Right cardiac atrium (tissue), 5 donors: Measurements from ENCODE around the gene GMEB2. TPM values are rescaled to one million over a fixed set of nuclear protein-coding genes. Genes with fewer than 3 reads are reported as not detected.
"Not testable (repeated sequence)": the region's sequence is repeated elsewhere in the genome, so short reads cannot be mapped to it uniquely, and the experiment has no call there.

Source experiments
- ATAC-seq, 2 donors: fragments of 200-7000 bp; cut with Tn5 transposase; one replicate each; pipeline versions ENCODE4 v1.8.0 to v1.9.1; 2020; ENCODE audit warnings: moderate library complexity in 2 of 2, mild to moderate bottlenecking in 1 of 2
- DNase-seq, 3 donors: peaks; one replicate each; pipeline ENCODE4 v3.0.0-alpha.2; 2020
- H3K27ac ChIP-seq: one replicate; pipeline ENCODE4 v1.5.1; 2013; ENCODE audit warnings: mild to moderate bottlenecking, low read length, control low read depth, moderate library complexity
- H3K27me3 ChIP-seq: one replicate; pipeline ENCODE4 v1.6.1; 2013; ENCODE audit not compliant: control insufficient read depth, insufficient read depth
- H3K4me1 ChIP-seq: one replicate; pipeline ENCODE4 v1.6.1; 2013; ENCODE audit warnings: low read length; ENCODE audit not compliant: control insufficient read depth, insufficient read depth
- H3K4me3 ChIP-seq: one replicate; pipeline ENCODE4 v1.5.1; 2013; ENCODE audit warnings: low read length, control low read depth
- H3K9me3 ChIP-seq: one replicate; pipeline ENCODE4 v1.6.1; 2013; ENCODE audit warnings: low read length; ENCODE audit not compliant: control insufficient read depth
- WGBS: extraction: QIAGEN DNeasy Blood & Tissue Kit; methylation state at CpG from one replicate; pipeline ENCODE4 v1.1.7; 2013; 5-methylcytosine and 5-hydroxymethylcytosine counted together
- intact Hi-C, 4 donors: fragments of 100-400 bp; cut with DNase I; formaldehyde crosslinking; loops; one replicate each; pipeline versions ENCODE4 v1.11.0 to v1.14.0; 2022 to 2023
- polyA plus RNA-seq: library from polyadenylated mRNA; stranded (reverse); fragments of 200-250 nt; gene quantifications from one replicate; pipeline ENCODE4 v1.2.3, GENCODE V29; 2013
- total RNA-seq, 4 donors: library from RNA; stranded (reverse); fragmentation: NEBNext Ultra II Directional; extraction: Animal tissue kit (Norgen Biotek cat#: 25700); gene quantifications; one replicate each; pipeline ENCODE4 v1.2.1, GENCODE V29; 2021
- donor health status: healthy with polysubstance abuse.
- donor health status: DM: no; HTN: yes; CAD: no.
- donor health status: DM: no; HTN: no; CAD: no.
- donor health status: DM: no; HTN: yes; CAD: no; lungs with severe emphysema.
- donor health status: DM: yes; HTN: yes; CAD: no.

The GMEB2 gene
- total and polyA plus RNA-seq, 5 donors = 6.5 to 7.7 (median 7.1) TPM

GRCh38 chr20:63573647-63574131 is 53.2 kb downstream of the GMEB2 start:
- Histone ChIP-seq H3K27me3 (no peaks in the 10 kb centered on the region), H3K4me3 (peak overlapping the region; percentile 88), H3K27ac (peak overlapping the region; percentile 23), H3K9me3 (no peaks in the 10 kb centered on the region), H3K4me1 (peaks cover 3% of the 10 kb centered on the region)
- DNase-seq (peak in 1 of 3 donors; percentile 23), ATAC-seq (peak; percentile 4 to 40)
- WGBS = 2% methylated on average over 24 of the region's 24 CpGs
- intact Hi-C loops = no loop called here

DNA sequence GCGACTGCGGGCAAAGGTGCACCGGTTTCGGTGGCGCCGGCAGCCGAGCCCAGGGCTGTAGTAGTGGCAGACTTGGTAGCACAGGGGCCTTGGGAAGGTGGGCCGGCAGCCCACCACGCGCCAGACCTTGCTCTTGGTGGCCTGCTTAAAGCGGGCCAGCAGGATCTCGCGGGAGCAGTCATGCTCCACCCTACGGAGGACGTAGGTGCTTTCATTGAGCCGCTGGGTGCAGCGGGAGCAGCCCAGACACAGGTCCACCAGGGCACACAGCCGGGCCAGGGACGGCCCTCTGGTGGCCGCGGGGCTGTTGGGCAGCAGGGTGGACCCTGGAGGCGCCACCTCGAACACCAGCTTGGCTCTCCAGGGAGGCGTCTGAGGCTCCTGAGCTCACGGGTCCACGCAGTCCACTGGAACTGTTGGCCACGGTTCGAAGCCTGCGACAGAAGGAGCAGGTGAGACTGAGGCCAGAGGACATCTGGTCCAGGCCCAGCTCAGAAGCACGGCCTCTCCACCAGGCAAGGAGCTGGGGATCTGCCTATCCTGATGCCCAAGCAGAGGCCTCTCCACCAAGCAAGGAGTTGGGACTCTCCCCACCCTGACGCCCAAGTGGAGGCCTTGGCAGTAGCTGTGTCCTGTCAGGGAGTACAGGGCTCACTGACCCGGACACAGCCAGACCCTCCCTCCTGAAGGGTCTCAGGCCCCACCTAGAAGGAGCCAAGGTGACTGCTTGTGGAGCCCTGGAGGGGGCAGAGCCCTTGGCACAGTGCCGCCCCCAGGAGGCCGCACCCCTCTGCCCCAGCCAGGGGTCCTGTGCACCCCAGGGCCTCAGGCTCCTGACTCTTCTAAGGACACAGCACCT is 53.9 kb downstream of the GMEB2 start:
- ATAC-seq (peak in 1 of 2 donors; percentile 7), DNase-seq (peak in 2 of 3 donors; percentile 21 to 53)
- WGBS = 88% methylated on average over 34 of the region's 34 CpGs
- Histone ChIP-seq H3K27ac (peak overlapping the region; percentile 23), H3K4me1 (peaks cover 3% of the 10 kb centered on the region), H3K9me3 (no peaks in the 10 kb centered on the region), H3K4me3 (peak overlapping the region; percentile 88), H3K27me3 (no peaks in the 10 kb centered on the region)
- intact Hi-C loops = no loop called here

GRCh38 chr20:63572071-63572787 is 54.7 kb downstream of the GMEB2 start:
- no peaks in the 10 kb centered on the region for H3K9me3 ChIP-seq
- 90% methylated on average over 48 of the region's 48 CpGs for WGBS
- no peak overlapping the region for H3K27ac ChIP-seq
- ATAC-seq = no peak
- no peaks in the 10 kb centered on the region for H3K27me3 ChIP-seq
- no peak overlapping the region for H3K4me3 ChIP-seq
- DNase-seq = peak in 2 of 3 donors; percentile 19 to 55
- peaks cover 3% of the 10 kb centered on the region for H3K4me1 ChIP-seq
- intact Hi-C loops = no loop called here

GRCh38 chr20:63571087-63571478 is 55.8 kb downstream of the GMEB2 start:
- peak in 1 of 3 donors; percentile 26 for DNase-seq
- intact Hi-C loops, H3K4me3 ChIP-seq, ATAC-seq, H3K27ac ChIP-seq, H3K9me3 ChIP-seq, H3K27me3 ChIP-seq, H3K4me1 ChIP-seq: not testable (repeated sequence)
- 58% methylated on average over 7 of the region's 11 CpGs for WGBS

GRCh38 chr20:63570281-63571086 is 56.4 kb downstream of the GMEB2 start:
- Histone ChIP-seq H3K27me3 (no peaks in the 10 kb centered on the region), H3K9me3 (no peaks in the 10 kb centered on the region), H3K27ac (no peak overlapping the region), H3K4me1 (peaks cover 3% of the 10 kb centered on the region), H3K4me3 (no peak overlapping the region)
- intact Hi-C loops = no loop called here
- ATAC-seq = no peak
- 90% methylated on average over 28 of the region's 28 CpGs for WGBS
- DNase-seq = peak in 1 of 3 donors; percentile 40

DNA sequence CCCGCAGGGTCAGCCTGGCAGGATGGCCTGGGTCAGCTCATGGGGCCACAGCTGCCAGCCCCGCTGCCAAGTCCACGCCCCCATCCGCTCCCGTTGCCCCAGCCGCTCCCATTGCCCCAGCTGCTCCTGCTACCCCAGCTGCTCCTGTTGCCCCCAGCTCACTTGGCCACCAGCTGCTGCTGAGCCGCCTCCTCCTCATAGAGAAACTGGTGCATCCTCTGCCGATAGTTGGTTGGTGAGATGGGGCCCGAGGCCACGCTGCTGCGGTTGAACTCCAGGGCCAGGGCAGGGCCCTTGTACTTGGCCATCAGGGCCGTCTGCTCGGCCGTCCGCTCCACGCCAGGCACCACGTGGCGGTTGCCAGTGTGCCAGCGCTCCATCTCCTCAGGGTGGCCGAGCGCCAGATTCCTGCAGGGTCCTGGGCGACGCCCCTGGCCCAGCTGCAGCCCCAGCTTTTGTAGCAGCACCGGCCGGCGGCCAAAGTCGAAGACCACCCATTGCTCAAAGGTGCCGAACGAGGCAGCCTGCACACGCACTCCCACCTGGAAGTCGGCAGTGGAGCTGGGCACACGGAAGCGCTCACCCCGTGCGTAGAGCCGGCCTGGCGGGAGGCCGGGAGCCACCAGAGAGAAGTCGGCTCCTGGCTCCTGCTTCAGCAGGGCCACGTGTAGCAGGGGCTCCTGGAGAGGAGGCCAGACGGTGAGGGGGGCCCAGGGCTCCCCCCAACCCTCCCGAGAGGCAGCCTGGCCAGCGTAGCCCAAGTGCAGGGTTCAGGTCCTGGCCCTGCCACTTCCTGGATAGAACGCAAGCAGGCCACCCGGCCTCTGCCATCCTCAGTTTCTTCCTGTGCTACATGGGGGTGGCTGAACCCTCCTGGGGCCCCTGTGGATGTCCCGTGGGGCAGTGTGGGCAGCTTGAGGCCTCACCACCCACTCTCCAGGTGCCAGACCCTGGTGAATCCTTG is 57.6 kb downstream of the GMEB2 start:
- peak in 1 of 3 donors; percentile 54 for DNase-seq
- no peak overlapping the region for H3K4me3 ChIP-seq
- intact Hi-C loops = no loop called here
- ATAC-seq = no peak
- H3K4me1 ChIP-seq = no peaks in the 10 kb centered on the region
- 90% methylated on average over 46 of the region's 46 CpGs for WGBS
- no peaks in the 10 kb centered on the region for H3K9me3 ChIP-seq
- H3K27me3 ChIP-seq = no peaks in the 10 kb centered on the region
- H3K27ac ChIP-seq = no peak overlapping the region

GRCh38 chr20:63568170-63568981 is 58.5 kb downstream of the GMEB2 start:
- H3K4me3 ChIP-seq = no peak overlapping the region
- H3K27ac ChIP-seq = no peak overlapping the region
- ATAC-seq = no peak
- H3K27me3 ChIP-seq = no peaks in the 10 kb centered on the region
- intact Hi-C loops = no loop called here
- 89% methylated on average over 43 of the region's 43 CpGs for WGBS
- no peaks in the 10 kb centered on the region for H3K9me3 ChIP-seq
- DNase-seq = peak in 1 of 3 donors; percentile 47
- no peaks in the 10 kb centered on the region for H3K4me1 ChIP-seq

- DNase-seq (peak in 1 of 3 donors; percentile 69), ATAC-seq (peak in 1 of 2 donors; percentile 7)
- WGBS = 82% methylated on average over 37 of the region's 37 CpGs
- H3K27ac ChIP-seq = no peak overlapping the region
- H3K9me3 ChIP-seq = no peaks in the 10 kb centered on the region
- no peak overlapping the region for H3K4me3 ChIP-seq
- H3K4me1 ChIP-seq = no peaks in the 10 kb centered on the region
- no peaks in the 10 kb centered on the region for H3K27me3 ChIP-seq
- intact Hi-C loops = no loop called here
Measured at GRCh38 chr20:63567386-63568169, 59.3 kb downstream of the GMEB2 start.

DNA sequence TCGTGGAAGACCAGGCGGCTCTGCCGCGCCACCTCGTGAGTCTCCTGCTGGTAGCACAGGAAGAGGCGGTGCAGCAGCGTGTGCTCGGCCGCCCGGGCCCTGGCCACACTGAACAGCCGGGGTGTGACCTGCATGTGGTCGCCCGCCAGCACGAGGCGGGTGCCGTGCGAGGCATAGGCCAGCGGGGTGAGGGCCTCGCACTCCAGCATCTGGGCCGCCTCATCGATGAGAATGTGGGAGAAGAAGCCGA is 59.8 kb downstream of the GMEB2 start:
- peak in 1 of 2 donors; percentile 1 for ATAC-seq
- Histone ChIP-seq H3K9me3 (no peaks in the 10 kb centered on the region), H3K27me3 (no peaks in the 10 kb centered on the region), H3K27ac (no peak overlapping the region), H3K4me3 (no peak overlapping the region), H3K4me1 (no peaks in the 10 kb centered on the region)
- 89% methylated on average over 22 of the region's 22 CpGs for WGBS
- intact Hi-C loops = no loop called here
- DNase-seq = no peak
